Liver (tissue), 9 donors: Measurements from ENCODE around the gene PAPPA2. TPM values are rescaled to one million over a fixed set of nuclear protein-coding genes. Genes with fewer than 3 reads are reported as not detected.

Source experiments
- DNase-seq: peaks from one replicate; pipeline ENCODE4 v3.0.0-alpha.2; 2017; ENCODE audit warnings: low spot score
- H3K27ac ChIP-seq, 2 donors: one replicate each; pipeline ENCODE4 v1.7.0; 2013; ENCODE audit warnings: inconsistent platforms in 2 of 2, low read length in 2 of 2, control low read depth in 1 of 2, low read depth in 1 of 2, mild to moderate bottlenecking in 1 of 2
- H3K27me3 ChIP-seq, 4 donors: one replicate each; pipeline versions ENCODE4 v1.6.1 to v1.7.0; 2013; ENCODE audit warnings: low read length in 3 of 4, inconsistent platforms in 1 of 4, mild to moderate bottlenecking in 1 of 4, moderate library complexity in 1 of 4; ENCODE audit not compliant: control insufficient read depth in 4 of 4, insufficient read depth in 4 of 4
- H3K36me3 ChIP-seq, 4 donors: one replicate each; pipeline versions ENCODE4 v1.6.1 to v1.7.0; 2013; ENCODE audit warnings: low read length in 3 of 4, mild to moderate bottlenecking in 3 of 4, low read depth in 1 of 4, moderate library complexity in 1 of 4; ENCODE audit not compliant: control insufficient read depth in 4 of 4, insufficient read depth in 3 of 4
- H3K4me1 ChIP-seq, 4 donors: one replicate each; pipeline versions ENCODE4 v1.6.1 to v1.7.0; 2013; ENCODE audit warnings: low read length in 3 of 4, mild to moderate bottlenecking in 3 of 4, moderate library complexity in 1 of 4; ENCODE audit not compliant: control insufficient read depth in 4 of 4, insufficient read depth in 4 of 4
- H3K4me3 ChIP-seq, 3 donors: one replicate each; pipeline versions ENCODE4 v1.6.1 to v1.7.0; 2013; ENCODE audit warnings: low read length in 3 of 3, control low read depth in 1 of 3, low read depth in 1 of 3, mild to moderate bottlenecking in 1 of 3
- H3K9ac ChIP-seq, 2 donors: one replicate each; pipeline ENCODE4 v1.7.0; 2013; ENCODE audit warnings: low read length in 2 of 2, mild to moderate bottlenecking in 2 of 2, moderate library complexity in 2 of 2, control low read depth in 1 of 2, low read depth in 1 of 2
- H3K9me3 ChIP-seq, 4 donors: one replicate each; pipeline versions ENCODE4 v1.6.1 to v1.7.0; 2013; ENCODE audit warnings: low read length in 3 of 4; ENCODE audit not compliant: control insufficient read depth in 4 of 4
- ATF3 ChIP-seq: IDR thresholded peaks from 2 replicates; pipeline ENCODE4 v1.6.1; 2016; ENCODE audit warnings: antibody characterized with exemption
- CTCF ChIP-seq: fragments of 150-350 bp; IDR thresholded peaks from 2 replicates; pipeline ENCODE4 v1.5.1; 2017; ENCODE audit warnings: improper control_type of control experiment, low read depth, low read length; ENCODE audit not compliant: missing input control
- EGR1 ChIP-seq, 2 donors: IDR thresholded peaks; 2 replicates each; pipeline ENCODE4 v1.6.1; 2016 to 2018; ENCODE audit warnings: antibody characterized with exemption in 2 of 2, low read depth in 2 of 2
- FOXA1 ChIP-seq: IDR thresholded peaks from 2 replicates; pipeline ENCODE4 v1.6.1; 2016; ENCODE audit warnings: antibody characterized with exemption
- FOXA2 ChIP-seq: IDR thresholded peaks from 2 replicates; pipeline ENCODE4 v1.6.1; 2016; ENCODE audit warnings: antibody characterized with exemption
- GABPA ChIP-seq, 2 donors: IDR thresholded peaks in 1 of 2; conservative IDR thresholded peaks in 1 of 2; 2 replicates each; pipeline ENCODE4 v1.6.1; 2016; ENCODE audit warnings: antibody characterized with exemption in 2 of 2, mild to moderate bottlenecking in 1 of 2, moderate library complexity in 1 of 2
- HNF4A ChIP-seq, 2 donors: conservative IDR thresholded peaks; 2 replicates each; pipeline ENCODE4 v1.6.1; 2016; ENCODE audit warnings: antibody characterized with exemption in 2 of 2, mild to moderate bottlenecking in 2 of 2
- HNF4G ChIP-seq: IDR thresholded peaks from 2 replicates; pipeline ENCODE4 v1.6.1; 2016; ENCODE audit warnings: antibody characterized with exemption
- NR2F2 ChIP-seq: IDR thresholded peaks from 2 replicates; pipeline ENCODE4 v1.6.1; 2016; ENCODE audit warnings: antibody characterized with exemption
- RAD21 ChIP-seq, 2 donors: IDR thresholded peaks; 2 replicates each; pipeline ENCODE4 v1.6.1; 2016; ENCODE audit warnings: antibody characterized with exemption in 2 of 2, mild to moderate bottlenecking in 2 of 2
- REST ChIP-seq: IDR thresholded peaks from 2 replicates; pipeline ENCODE4 v1.6.1; 2016; ENCODE audit warnings: antibody characterized with exemption, mild to moderate bottlenecking
- RXRA ChIP-seq, 2 donors: IDR thresholded peaks; 2 replicates each; pipeline ENCODE4 v1.6.1; 2017 to 2018; ENCODE audit warnings: antibody characterized with exemption in 2 of 2, mild to moderate bottlenecking in 1 of 2
- SP1 ChIP-seq: IDR thresholded peaks from 2 replicates; pipeline ENCODE4 v1.6.1; 2018; ENCODE audit warnings: antibody characterized with exemption, mild to moderate bottlenecking
- TAF1 ChIP-seq: conservative IDR thresholded peaks from 2 replicates; pipeline ENCODE4 v1.6.1; 2016; ENCODE audit warnings: antibody characterized with exemption, mild to moderate bottlenecking
- YY1 ChIP-seq: IDR thresholded peaks from 2 replicates; pipeline ENCODE4 v1.6.1; 2016; ENCODE audit warnings: antibody characterized with exemption, mild to moderate bottlenecking
- WGBS: extraction: QIAGEN DNeasy Blood & Tissue Kit; methylation state at CpG from one replicate; pipeline ENCODE4 v1.1.7; 2013; 5-methylcytosine and 5-hydroxymethylcytosine counted together
- polyA plus RNA-seq, 2 donors: library from polyadenylated mRNA; stranded (reverse) in 1 of 2; unstranded in 1 of 2; fragments of 200-250 nt in 1 of 2; fragments of >200 nt in 1 of 2; fragmentation: Nextera tagmentation in 1 of 2; extraction: Ambion mirVana in 1 of 2; gene quantifications; one replicate each; pipeline versions ENCODE4 v1.2.1 to v1.2.3, GENCODE V29; 2013 to 2015
- total RNA-seq, 2 donors: library from RNA; depleted of rRNA; stranded (reverse); fragments of >200 nt; gene quantifications; one replicate each; pipeline ENCODE4 v1.2.3, GENCODE V29; 2014
- TF ChIP-seq, protein P1 (sequence below): IDR thresholded peaks from 2 replicates; pipeline ENCODE4 v1.6.1; 2016; ENCODE audit warnings: antibody characterized with exemption
- TF ChIP-seq, protein P2 (sequence below): IDR thresholded peaks from 2 replicates; pipeline ENCODE4 v1.6.1; 2016; ENCODE audit warnings: antibody characterized with exemption
- donor health status: healthy.
- donor health status: healthy.
- donor health status: healthy.
- donor health status: healthy.
- donor health status: healthy.

Gene PAPPA2
- total and polyA plus RNA-seq, 4 donors: 0.19 to 27.2 (median 13.4) TPM

DNA sequence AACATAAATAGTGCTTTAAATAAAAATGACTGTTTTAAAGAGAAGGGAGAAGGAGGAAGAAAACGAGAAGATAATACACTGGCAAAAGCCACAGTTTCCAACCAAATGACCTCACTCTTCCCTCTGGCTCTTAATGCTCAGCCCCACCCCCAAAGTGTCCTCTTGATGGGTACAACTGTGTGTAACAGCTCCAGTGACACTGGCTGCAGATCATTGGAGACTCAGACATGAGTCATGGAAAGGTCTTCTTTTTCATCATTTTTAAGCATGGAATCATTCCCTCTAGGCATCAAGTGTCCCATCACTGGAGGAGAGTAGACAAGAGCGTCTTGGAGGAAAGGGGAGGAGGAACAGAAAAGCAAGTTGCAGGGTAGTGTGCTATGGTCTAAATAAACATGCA lies 333.0 kb downstream of the PAPPA2 start:
- Histone ChIP-seq H3K36me3 (no peaks in the 10 kb centered on the region), H3K4me1 (no peaks in the 10 kb centered on the region), H3K4me3 (no peak overlapping the region), H3K9ac (no peak overlapping the region), H3K27me3 (no peaks in the 10 kb centered on the region), H3K9me3 (no peaks in the 10 kb centered on the region), H3K27ac (no peak overlapping the region)
- WGBS: 70% methylated on average over 2 of the region's 2 CpGs
- TF ChIP-seq YY1: no peak
- DNase-seq: no peak

DNA sequence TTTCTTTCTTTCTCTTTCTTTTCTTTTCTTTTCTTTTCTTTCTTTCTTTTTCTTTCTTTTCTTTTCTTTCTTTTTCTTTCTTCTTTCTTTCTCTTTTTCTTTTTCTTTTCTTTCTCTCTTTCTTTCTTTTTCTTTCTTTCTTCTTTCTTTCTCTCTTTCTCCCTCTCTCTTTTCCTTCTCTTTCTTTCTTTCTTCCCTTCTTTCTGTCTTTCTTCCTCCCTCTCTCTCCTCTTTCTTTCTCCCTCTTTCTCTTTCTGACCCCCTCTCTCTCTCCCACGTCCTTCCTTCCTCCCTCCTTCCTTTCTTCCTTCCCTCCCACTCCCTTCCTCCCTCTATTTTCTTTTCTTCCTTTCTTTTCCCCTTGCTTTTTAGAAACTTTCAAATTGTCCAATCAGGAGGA lies 333.6 kb downstream of the PAPPA2 start:
- TF ChIP-seq TAF1 (no peak), FOXA2 (no peak), CTCF (no peak), HNF4G (no peak), NR2F2 (no peak), GABPA (IDR thresholded peaks at IDR 0.05 in 1 of 2, conservative IDR thresholded peaks at IDR 0.05 in 1 of 2) (no peak), RXRA (IDR thresholded peaks at IDR 0.05) (no peak), HNF4A (conservative IDR thresholded peaks at IDR 0.05) (no peak), ATF3 (no peak), EGR1 (IDR thresholded peaks at IDR 0.05; ENCODE audit: low read depth in 2 of 2) (no peak), SP1 (no peak), RAD21 (IDR thresholded peaks at IDR 0.05) (no peak)
- TF ChIP-seq, protein P1, sequence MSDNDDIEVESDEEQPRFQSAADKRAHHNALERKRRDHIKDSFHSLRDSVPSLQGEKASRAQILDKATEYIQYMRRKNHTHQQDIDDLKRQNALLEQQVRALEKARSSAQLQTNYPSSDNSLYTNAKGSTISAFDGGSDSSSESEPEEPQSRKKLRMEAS: no peak
- DNase-seq: no peak
- Histone ChIP-seq H3K4me1 (no peaks in the 10 kb centered on the region), H3K27ac (no peak overlapping the region), H3K36me3 (no peaks in the 10 kb centered on the region), H3K9me3 (no peaks in the 10 kb centered on the region), H3K9ac (no peak overlapping the region), H3K27me3 (no peaks in the 10 kb centered on the region), H3K4me3 (no peak overlapping the region)
- WGBS: 58% methylated on average over 1 of the region's 1 CpG

DNA sequence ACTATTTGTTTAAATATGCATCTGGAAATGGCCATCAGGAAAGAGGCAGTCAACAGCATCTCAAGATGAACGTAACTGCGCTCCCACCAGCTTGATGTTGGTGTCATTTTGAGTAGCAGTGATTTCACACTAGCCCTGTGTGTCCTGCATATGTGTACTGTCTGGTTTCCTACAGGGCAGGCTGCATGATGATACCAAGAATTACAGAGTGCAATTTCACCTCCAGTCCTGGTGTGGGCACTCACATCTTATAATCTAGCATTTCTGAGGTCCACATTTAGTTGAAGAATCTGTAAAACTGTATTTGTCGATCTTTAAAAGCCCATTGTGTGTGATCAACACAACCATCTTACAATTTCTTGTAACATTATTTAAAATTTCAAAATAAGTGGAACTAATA lies 336.4 kb downstream of the PAPPA2 start:
- Histone ChIP-seq H3K36me3 (no peaks in the 10 kb centered on the region), H3K27me3 (no peaks in the 10 kb centered on the region), H3K4me1 (no peaks in the 10 kb centered on the region), H3K9me3 (no peaks in the 10 kb centered on the region), H3K27ac (no peak overlapping the region), H3K9ac (no peak overlapping the region), H3K4me3 (no peak overlapping the region)
- TF ChIP-seq FOXA1 (no peak), GABPA (IDR thresholded peaks at IDR 0.05 in 1 of 2, conservative IDR thresholded peaks at IDR 0.05 in 1 of 2) (no peak), HNF4G (no peak), EGR1 (IDR thresholded peaks at IDR 0.05; ENCODE audit: low read depth in 2 of 2) (no peak), RXRA (IDR thresholded peaks at IDR 0.05) (no peak), REST (no peak), ATF3 (no peak), YY1 (no peak)
- TF ChIP-seq, protein P2, sequence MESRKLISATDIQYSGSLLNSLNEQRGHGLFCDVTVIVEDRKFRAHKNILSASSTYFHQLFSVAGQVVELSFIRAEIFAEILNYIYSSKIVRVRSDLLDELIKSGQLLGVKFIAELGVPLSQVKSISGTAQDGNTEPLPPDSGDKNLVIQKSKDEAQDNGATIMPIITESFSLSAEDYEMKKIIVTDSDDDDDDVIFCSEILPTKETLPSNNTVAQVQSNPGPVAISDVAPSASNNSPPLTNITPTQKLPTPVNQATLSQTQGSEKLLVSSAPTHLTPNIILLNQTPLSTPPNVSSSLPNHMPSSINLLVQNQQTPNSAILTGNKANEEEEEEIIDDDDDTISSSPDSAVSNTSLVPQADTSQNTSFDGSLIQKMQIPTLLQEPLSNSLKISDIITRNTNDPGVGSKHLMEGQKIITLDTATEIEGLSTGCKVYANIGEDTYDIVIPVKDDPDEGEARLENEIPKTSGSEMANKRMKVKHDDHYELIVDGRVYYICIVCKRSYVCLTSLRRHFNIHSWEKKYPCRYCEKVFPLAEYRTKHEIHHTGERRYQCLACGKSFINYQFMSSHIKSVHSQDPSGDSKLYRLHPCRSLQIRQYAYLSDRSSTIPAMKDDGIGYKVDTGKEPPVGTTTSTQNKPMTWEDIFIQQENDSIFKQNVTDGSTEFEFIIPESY: no peak
- WGBS: 95% methylated on average over 3 of the region's 3 CpGs
- no peak for DNase-seq
